ENCODE data around the gene CTIF.

- TF ChIP-seq, protein P1, sequence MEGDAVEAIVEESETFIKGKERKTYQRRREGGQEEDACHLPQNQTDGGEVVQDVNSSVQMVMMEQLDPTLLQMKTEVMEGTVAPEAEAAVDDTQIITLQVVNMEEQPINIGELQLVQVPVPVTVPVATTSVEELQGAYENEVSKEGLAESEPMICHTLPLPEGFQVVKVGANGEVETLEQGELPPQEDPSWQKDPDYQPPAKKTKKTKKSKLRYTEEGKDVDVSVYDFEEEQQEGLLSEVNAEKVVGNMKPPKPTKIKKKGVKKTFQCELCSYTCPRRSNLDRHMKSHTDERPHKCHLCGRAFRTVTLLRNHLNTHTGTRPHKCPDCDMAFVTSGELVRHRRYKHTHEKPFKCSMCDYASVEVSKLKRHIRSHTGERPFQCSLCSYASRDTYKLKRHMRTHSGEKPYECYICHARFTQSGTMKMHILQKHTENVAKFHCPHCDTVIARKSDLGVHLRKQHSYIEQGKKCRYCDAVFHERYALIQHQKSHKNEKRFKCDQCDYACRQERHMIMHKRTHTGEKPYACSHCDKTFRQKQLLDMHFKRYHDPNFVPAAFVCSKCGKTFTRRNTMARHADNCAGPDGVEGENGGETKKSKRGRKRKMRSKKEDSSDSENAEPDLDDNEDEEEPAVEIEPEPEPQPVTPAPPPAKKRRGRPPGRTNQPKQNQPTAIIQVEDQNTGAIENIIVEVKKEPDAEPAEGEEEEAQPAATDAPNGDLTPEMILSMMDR (conservative IDR thresholded peaks at IDR 0.05; ENCODE audit: low read length), result no peak
- TF ChIP-seq EZH2phosphoT487 (IDR thresholded peaks at IDR 0.05; ENCODE audit: borderline replicate concordance, low read depth, low read length), result no peak
Observed at GRCh38 chr18:48859311-48860268, 320.8 kb downstream of the CTIF start.

Measured in OCI-LY7 (cell line).